Esophagus squamous epithelium (tissue), 5 donors: ENCODE data around the gene GAB4. TPM values are rescaled to one million over a fixed set of nuclear protein-coding genes. Genes with fewer than 3 reads are reported as not detected.
"Not testable (repeated sequence)": the region's sequence is repeated elsewhere in the genome, so short reads cannot be mapped to it uniquely, and the experiment has no call there.

Experiments used
- DNase-seq: peaks from one replicate; lab custom pipeline; 2025; lab: John Stamatoyannopoulos, UW
- H3K27ac ChIP-seq, 4 donors: fragments of 200-600 bp; sonication (generic); one replicate each; pipeline ENCODE4 v1.5.1; 2016 to 2019; ENCODE audit warnings: mild to moderate bottlenecking in 1 of 4
- H3K27me3 ChIP-seq, 4 donors: fragments of 200-600 bp; sonication (generic); 1 replicate in 3 of 4; 2 replicates in 1 of 4; pipeline versions ENCODE4 v1.5.1 to v1.6.0; 2017 to 2021; ENCODE audit warnings: antibody characterized with exemption in 1 of 4
- H3K36me3 ChIP-seq, 3 donors: fragments of 200-600 bp; sonication (generic); one replicate each; pipeline ENCODE4 v1.5.1; 2016 to 2019
- H3K4me1 ChIP-seq, 3 donors: fragments of 200-600 bp; sonication (generic); one replicate each; pipeline ENCODE4 v1.5.1; 2017 to 2019
- H3K4me3 ChIP-seq, 4 donors: fragments of 200-600 bp; sonication (generic); 1 replicate in 3 of 4; 2 replicates in 1 of 4; pipeline ENCODE4 v1.5.1; 2016 to 2019; ENCODE audit warnings: mild to moderate bottlenecking in 2 of 4, moderate library complexity in 1 of 4
- H3K9me3 ChIP-seq, 3 donors: fragments of 200-600 bp; sonication (generic); one replicate each; pipeline ENCODE4 v1.5.1; 2016 to 2019
- CTCF ChIP-seq, 6 experiments: fragments of 450-650 bp in 4 of 6; fragments of 200-600 bp in 2 of 6; sonication (generic) in 2 of 6; IDR thresholded peaks; one replicate each; pipeline ENCODE4 v1.5.1; 2016 to 2019; ENCODE audit warnings: antibody characterized with exemption in 6 of 6, mild to moderate bottlenecking in 4 of 6, moderate library complexity in 4 of 6
- POLR2A ChIP-seq, 4 donors: fragments of 450-650 bp; IDR thresholded peaks; one replicate each; pipeline ENCODE4 v1.6.1; 2017; ENCODE audit warnings: antibody characterized with exemption in 4 of 4, mild to moderate bottlenecking in 4 of 4, moderate library complexity in 3 of 4
- WGBS, 2 donors: methylation state at CpG; one replicate each; pipeline ENCODE4 v1.1.5; 2018; 5-methylcytosine and 5-hydroxymethylcytosine counted together
- intact Hi-C: fragments of 100-400 bp; cut with DNase I; formaldehyde crosslinking; loops from one replicate; pipeline ENCODE4 v1.15.0; 2022
- total RNA-seq, 4 donors: library from RNA; depleted of rRNA; stranded (reverse); fragments of >200 nt; gene quantifications; one replicate each; pipeline ENCODE4 v1.1.0, GENCODE V29; 2016
- donor health status: DM: yes; HTN: yes; CAD: no.

Gene GAB4
- total RNA-seq, 4 donors from 2014 or later = not detected

GRCh38 chr22:16937811-16938210 is 70.2 kb downstream of the GAB4 start:
- no peak for TF ChIP-seq POLR2A (IDR thresholded peaks at IDR 0.05)
- no peak for TF ChIP-seq CTCF (IDR thresholded peaks at IDR 0.05)
- intact Hi-C loops = no loop called here

GRCh38 chr22:16937209-16937608 is 70.8 kb downstream of the GAB4 start:
- H3K27ac ChIP-seq, H3K9me3 ChIP-seq, H3K36me3 ChIP-seq, H3K4me1 ChIP-seq, intact Hi-C loops, DNase-seq, H3K27me3 ChIP-seq, H3K4me3 ChIP-seq: not testable (repeated sequence)
- 83 to 90% methylated on average over 3 to 5 of the region's 5 CpGs for WGBS, 2 donors

More at GRCh38 chr22:16937811-16938210, 70.2 kb downstream of the GAB4 start:
- H3K27me3 ChIP-seq = no peaks in the 10 kb centered on the region
- no peak overlapping the region for H3K27ac ChIP-seq
- no peaks in the 10 kb centered on the region for H3K9me3 ChIP-seq
- WGBS, 2 donors = 37 to 63% methylated on average over 2 to 3 of the region's 5 CpGs
- no peaks in the 10 kb centered on the region for H3K36me3 ChIP-seq
- H3K4me3 ChIP-seq = no peak overlapping the region
- no peaks in the 10 kb centered on the region for H3K4me1 ChIP-seq
- DNase-seq = no peak

DNA sequence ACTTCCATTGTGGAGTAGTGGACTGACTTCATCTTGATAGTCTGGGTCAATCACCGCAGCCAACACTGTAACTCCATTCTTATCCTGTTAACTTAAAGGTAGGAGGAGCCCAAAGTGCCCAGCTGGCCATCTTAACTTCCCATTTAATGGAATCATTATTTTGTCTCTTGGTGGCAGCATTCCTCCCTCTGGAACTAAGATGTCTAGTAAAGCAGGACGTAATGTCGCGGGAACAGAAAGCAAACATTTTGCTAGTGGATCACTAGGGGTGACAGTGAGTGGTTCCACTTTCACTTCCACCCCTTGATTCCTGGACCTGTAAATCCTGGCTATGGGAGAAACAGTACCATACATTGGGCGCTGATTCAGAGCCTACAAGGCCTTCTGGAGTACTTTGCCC is 71.4 kb downstream of the GAB4 start:
- DNase-seq = no peak

GRCh38 chr22:16935209-16935608 is 72.8 kb downstream of the GAB4 start:
- peaks cover 0 to 20% (median 0%) of the 10 kb centered on the region in 4 donors for H3K27me3 ChIP-seq
- intact Hi-C loops = no loop called here
- DNase-seq = no peak
- WGBS, 2 donors = 61 to 62% methylated on average over 4 of the region's 4 CpGs
- H3K36me3 ChIP-seq = no peaks in the 10 kb centered on the region
- H3K27ac ChIP-seq = no peak overlapping the region
- no peaks in the 10 kb centered on the region for H3K9me3 ChIP-seq
- H3K4me3 ChIP-seq = no peak overlapping the region
- no peaks in the 10 kb centered on the region for H3K4me1 ChIP-seq
- TF ChIP-seq CTCF (IDR thresholded peaks at IDR 0.05) = no peak
- TF ChIP-seq POLR2A (IDR thresholded peaks at IDR 0.05) = no peak

More for the DNA sequence above, 71.4 kb downstream of the GAB4 start:
- 85 to 86% methylated on average over 4 to 5 of the region's 5 CpGs for WGBS, 2 donors
- Histone ChIP-seq H3K4me3 (no peak overlapping the region), H3K9me3 (no peaks in the 10 kb centered on the region), H3K36me3 (no peaks in the 10 kb centered on the region), H3K27ac (no peak overlapping the region), H3K27me3 (peaks cover 0 to 12% (median 0%) of the 10 kb centered on the region in 4 donors), H3K4me1 (no peaks in the 10 kb centered on the region)
- TF ChIP-seq CTCF (IDR thresholded peaks at IDR 0.05) (no peak), POLR2A (IDR thresholded peaks at IDR 0.05) (no peak)
- intact Hi-C loops = no loop called here

GRCh38 chr22:16933291-16934282 is 74.4 kb downstream of the GAB4 start:
- H3K36me3 ChIP-seq = no peaks in the 10 kb centered on the region
- no peak overlapping the region for H3K27ac ChIP-seq
- no peak overlapping the region for H3K4me3 ChIP-seq
- no peak for DNase-seq
- H3K4me1 ChIP-seq = no peaks in the 10 kb centered on the region
- 20 to 34% methylated on average over 4 to 6 of the region's 7 CpGs for WGBS, 2 donors
- intact Hi-C loops = no loop called here
- no peak for TF ChIP-seq POLR2A (IDR thresholded peaks at IDR 0.05)
- no peak for TF ChIP-seq CTCF (IDR thresholded peaks at IDR 0.05)
- H3K9me3 ChIP-seq = no peaks in the 10 kb centered on the region
- H3K27me3 ChIP-seq = peaks cover 0 to 36% (median 0%) of the 10 kb centered on the region in 4 donors
